Spinal cord (tissue), 10 donors: ENCODE results near the gene OR2A42. TPM values are rescaled to one million over a fixed set of nuclear protein-coding genes. Genes with fewer than 3 reads are reported as not detected.
"Not testable (repeated sequence)": the region's sequence is repeated elsewhere in the genome, so short reads cannot be mapped to it uniquely, and the experiment has no call there.

ENCODE experiments used
- DNase-seq, 6 donors: peaks; one replicate each; pipeline versions ENCODE4 v3.0.0 to v3.0.0-alpha.2; 2013 to 2015; ENCODE audit warnings: low spot score in 6 of 6, low read depth in 4 of 6
- H3K27ac ChIP-seq: one replicate; pipeline ENCODE4 v1.5.1; 2013; ENCODE audit warnings: low read depth, low read length, control low read depth
- H3K27me3 ChIP-seq: one replicate; pipeline ENCODE4 v1.6.1; 2013; ENCODE audit warnings: low read length; ENCODE audit not compliant: control insufficient read depth, insufficient read depth
- H3K36me3 ChIP-seq: one replicate; pipeline ENCODE4 v1.6.1; 2013; ENCODE audit warnings: low read length; ENCODE audit not compliant: control insufficient read depth, insufficient read depth
- H3K4me1 ChIP-seq: one replicate; pipeline ENCODE4 v1.6.1; 2013; ENCODE audit warnings: low read length; ENCODE audit not compliant: control insufficient read depth, insufficient read depth
- H3K4me3 ChIP-seq: one replicate; pipeline ENCODE4 v1.5.1; 2013; ENCODE audit warnings: low read depth, low read length, control low read depth
- H3K9me3 ChIP-seq: one replicate; pipeline ENCODE4 v1.6.1; 2013; ENCODE audit warnings: low read length; ENCODE audit not compliant: control insufficient read depth, insufficient read depth
- WGBS: methylation state at CpG from one replicate; pipeline ENCODE4 v1.1.5; 2013; ENCODE audit warnings: missing lambda C conversion rate; ENCODE audit not compliant: insufficient coverage; 5-methylcytosine and 5-hydroxymethylcytosine counted together
- polyA plus RNA-seq, 2 donors: library from polyadenylated mRNA; unstranded; fragments of 120-200 nt; gene quantifications; one replicate each; pipeline ENCODE4 v1.2.1, GENCODE V29; 2013; ENCODE audit not compliant: insufficient read length in 2 of 2
- total RNA-seq, 2 donors: library from RNA; depleted of rRNA in 1 of 2; stranded (reverse); fragments of 120-200 nt in 1 of 2; fragments of >200 nt in 1 of 2; gene quantifications; one replicate each; pipeline versions ENCODE4 v1.2.3 to v1.2.4, GENCODE V29; 2013 to 2014
- donor health status: healthy.

OR2A42 gene
- total and polyA plus RNA-seq, 4 donors, result 0.06 to 0.45 (median 0.11) TPM

DNA sequence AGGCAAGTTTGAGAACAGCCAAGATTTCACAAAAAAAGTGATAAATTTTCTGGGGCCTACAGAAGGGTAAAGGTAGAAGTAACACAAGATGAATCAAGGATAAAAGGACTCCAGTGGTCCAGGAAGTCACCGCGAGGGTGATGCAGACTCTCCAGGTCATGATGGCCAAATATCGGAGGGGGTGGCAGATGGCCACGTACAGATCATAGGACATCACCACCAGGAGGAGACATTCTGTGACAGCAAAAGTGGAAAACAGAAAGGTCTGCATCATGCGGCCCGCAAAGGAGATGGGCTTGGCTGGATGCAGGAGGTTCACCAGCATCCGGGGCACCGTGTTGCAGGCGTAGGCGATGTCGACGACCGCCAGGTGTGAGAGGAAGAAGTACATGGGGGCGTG is 19.7 kb upstream of the OR2A42 start:
- no CpG with 5 or more reads among the region's 14 CpGs for WGBS
- H3K36me3 ChIP-seq, DNase-seq, H3K27ac ChIP-seq, H3K4me3 ChIP-seq, H3K4me1 ChIP-seq, H3K9me3 ChIP-seq, H3K27me3 ChIP-seq: not testable (repeated sequence)

DNA sequence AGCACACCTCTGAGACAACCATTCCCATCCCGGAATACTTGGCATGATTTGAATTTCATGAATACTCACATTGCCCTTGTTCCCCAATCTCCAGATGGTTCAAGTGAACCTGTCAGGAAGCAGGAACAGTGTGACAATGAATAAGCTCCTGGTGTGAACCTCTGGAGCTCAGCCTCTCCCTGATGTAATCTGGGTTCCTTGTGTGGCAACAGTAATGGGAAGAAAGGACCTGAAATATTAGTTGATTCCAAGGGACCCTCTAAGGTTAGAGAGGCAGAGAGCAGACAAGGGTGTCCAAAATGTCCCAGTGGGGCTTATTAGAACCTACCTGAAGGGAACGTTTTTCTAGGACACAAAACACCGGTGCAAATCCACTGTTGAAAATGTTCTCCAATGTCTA is 16.7 kb upstream of the OR2A42 start:
- no peaks in the 10 kb centered on the region for H3K27me3 ChIP-seq
- peak in 1 of 6 donors; percentile 36 for DNase-seq

DNA sequence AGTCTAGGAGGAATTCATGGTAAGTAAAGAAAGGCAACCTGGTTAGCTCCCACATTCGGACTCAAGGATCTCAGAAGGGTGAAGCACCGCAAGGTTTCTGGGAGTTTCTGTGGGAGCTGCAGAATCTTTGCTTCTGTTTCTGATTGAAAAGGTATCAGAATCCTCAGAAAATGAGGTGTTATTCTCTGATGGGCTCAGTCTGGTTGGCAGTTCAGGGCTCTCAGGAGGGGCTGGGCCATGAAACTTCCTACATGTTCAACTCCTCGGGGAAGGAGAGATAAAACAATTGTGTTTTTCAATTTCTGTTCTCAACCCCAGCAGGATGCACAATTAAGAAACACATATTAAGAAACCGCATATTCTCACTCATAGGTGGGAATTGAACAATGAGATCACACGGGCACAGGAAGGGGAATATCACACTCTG is 16.1 kb upstream of the OR2A42 start:
- WGBS, result 100% methylated on average over 2 of the region's 5 CpGs
- Histone ChIP-seq H3K4me1 (no peaks in the 10 kb centered on the region), H3K36me3 (no peaks in the 10 kb centered on the region), H3K27me3 (no peaks in the 10 kb centered on the region), H3K27ac (no peak overlapping the region), H3K4me3 (no peak overlapping the region), H3K9me3 (no peaks in the 10 kb centered on the region)
- DNase-seq, result peak in 1 of 6 donors; percentile 64

More for the DNA sequence above, 16.7 kb upstream of the OR2A42 start:
- Histone ChIP-seq H3K4me1 (no peaks in the 10 kb centered on the region), H3K4me3 (no peak overlapping the region), H3K9me3 (no peaks in the 10 kb centered on the region), H3K27ac (no peak overlapping the region), H3K36me3 (no peaks in the 10 kb centered on the region)
- WGBS, result 75% methylated on average over 1 of the region's 3 CpGs

DNA sequence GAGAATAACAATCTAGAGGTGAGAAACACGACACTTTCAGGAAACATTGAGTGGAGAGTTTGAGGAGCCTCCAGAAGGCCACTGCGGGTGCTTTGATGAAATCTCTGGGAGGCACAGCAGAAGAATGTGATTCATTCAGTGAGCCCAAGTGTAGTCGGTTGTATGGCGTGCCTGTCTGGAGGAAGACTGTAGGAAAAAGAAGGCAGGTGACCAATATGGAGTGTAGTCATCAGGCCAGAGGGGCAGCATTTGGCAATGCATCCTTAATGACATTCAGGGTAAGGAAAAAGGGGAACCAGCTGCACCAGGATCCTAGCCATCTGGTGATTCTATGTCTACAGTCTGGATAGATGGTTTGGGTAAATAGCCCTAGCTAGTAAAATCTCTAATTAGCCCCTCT is 12.9 kb upstream of the OR2A42 start:
- not testable (repeated sequence) for H3K9me3 ChIP-seq, H3K27me3 ChIP-seq, H3K4me3 ChIP-seq, H3K27ac ChIP-seq, DNase-seq, H3K36me3 ChIP-seq, H3K4me1 ChIP-seq
- WGBS, result no CpG with 5 or more reads among the region's 4 CpGs

DNA sequence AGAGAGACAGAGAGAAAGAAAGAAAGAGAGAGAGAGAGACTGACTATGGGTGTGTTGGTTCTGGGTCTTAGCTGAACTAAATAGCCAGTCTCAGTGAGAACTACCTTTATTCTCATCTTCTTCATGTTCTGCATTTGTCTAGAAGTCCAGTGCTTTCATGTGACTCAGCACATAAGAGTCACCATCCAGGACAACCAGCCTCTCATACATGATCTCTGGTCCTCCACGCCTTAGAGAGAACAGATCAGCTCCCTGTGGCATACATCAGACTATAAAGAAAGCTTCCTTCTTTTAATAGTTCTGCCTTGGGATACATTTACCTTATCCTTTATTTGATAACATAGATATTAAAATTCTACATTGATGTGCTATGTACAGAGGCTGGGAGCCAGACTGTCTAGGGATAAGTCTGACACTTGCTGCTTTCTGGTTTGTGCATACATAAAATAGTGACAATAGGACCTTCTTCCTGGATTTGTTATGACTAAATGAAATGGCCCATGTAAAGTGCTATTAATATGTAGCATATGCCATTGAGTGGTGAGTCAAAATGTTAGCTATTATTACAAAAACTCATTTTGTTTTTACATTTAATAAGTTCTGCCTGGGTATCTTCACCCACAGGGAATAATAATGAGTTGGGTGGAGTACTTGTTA is 8.4 kb upstream of the OR2A42 start:
- H3K4me3 ChIP-seq, H3K9me3 ChIP-seq, H3K27me3 ChIP-seq, H3K36me3 ChIP-seq, H3K27ac ChIP-seq, H3K4me1 ChIP-seq, DNase-seq: not testable (repeated sequence)
- no CpG with 5 or more reads among the region's 1 CpG for WGBS

DNA sequence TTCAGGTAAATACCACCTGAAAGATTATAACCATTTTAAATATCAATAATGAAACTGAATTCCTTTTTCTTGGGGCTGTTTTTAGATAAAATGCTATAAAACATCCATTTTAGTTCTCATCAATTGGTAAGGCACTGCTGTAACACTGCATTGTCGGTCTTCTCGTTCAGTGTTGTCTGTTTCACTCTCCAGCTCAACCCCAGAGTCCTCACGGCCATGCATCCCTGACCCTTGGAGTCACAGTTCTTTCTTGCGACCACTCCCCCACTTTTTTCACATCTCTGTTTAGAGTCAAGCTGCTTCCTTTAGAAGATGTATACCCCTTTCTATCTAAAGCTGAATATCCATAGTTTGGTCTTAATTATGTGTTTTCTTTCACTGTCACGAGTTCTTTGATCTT is 7.6 kb upstream of the OR2A42 start:
- DNase-seq, H3K27ac ChIP-seq, H3K4me3 ChIP-seq, H3K4me1 ChIP-seq, H3K9me3 ChIP-seq, H3K27me3 ChIP-seq, H3K36me3 ChIP-seq: not testable (repeated sequence)
- WGBS, result no CpG with 5 or more reads among the region's 5 CpGs

DNA sequence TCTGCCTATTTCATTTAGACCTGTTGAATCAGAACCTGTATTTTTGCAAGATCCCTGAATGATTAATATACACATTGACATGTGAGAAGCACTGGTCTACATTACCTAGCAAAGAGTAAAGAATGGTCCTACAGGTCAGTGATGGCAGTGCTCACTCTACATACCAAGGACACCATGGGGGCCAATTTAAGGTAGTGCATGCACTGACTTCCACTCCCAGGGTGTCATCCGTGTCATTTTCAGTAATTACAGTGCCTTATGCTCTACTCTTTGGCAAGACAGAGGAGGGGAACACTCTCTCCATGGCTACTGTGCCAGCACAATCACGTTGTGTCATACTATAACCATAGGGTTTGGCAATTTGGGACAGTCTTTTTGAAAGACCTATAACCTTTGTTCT is 6.0 kb upstream of the OR2A42 start:
- not testable (repeated sequence) for DNase-seq, H3K27ac ChIP-seq, H3K27me3 ChIP-seq, H3K9me3 ChIP-seq, H3K4me3 ChIP-seq, H3K4me1 ChIP-seq, H3K36me3 ChIP-seq
- WGBS, result no CpG with 5 or more reads among the region's 2 CpGs

DNA sequence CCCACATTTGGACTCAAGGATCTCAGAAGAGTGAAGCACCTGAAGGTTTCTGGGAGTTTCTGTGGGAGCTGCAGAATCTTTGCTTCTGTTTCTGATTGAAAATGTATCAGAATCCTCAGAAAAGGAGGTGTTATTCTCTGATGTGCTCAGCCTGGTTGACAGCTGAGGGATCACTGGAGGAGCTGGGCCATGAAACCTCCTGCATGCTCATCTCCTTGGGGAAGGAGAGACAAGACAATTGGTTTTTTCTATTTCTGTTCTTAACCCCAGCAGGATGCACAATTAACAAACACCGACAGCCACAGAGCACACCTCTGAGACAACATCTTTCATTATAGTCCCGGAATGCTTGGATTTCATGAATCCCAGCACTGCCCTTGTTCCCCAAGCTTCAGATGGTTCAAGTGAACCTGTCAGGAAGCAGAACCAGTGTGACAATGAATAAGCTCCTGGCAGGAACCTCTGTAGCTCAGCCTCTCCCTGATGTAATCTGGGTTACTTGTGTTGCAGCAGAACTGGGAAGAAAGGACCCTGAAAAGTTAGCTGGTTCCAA is 799 bp downstream of the OR2A42 start:
- H3K9me3 ChIP-seq, H3K27ac ChIP-seq, H3K4me1 ChIP-seq, H3K4me3 ChIP-seq, H3K36me3 ChIP-seq, H3K27me3 ChIP-seq: not testable (repeated sequence)
- 40% methylated on average over 1 of the region's 2 CpGs for WGBS
- DNase-seq, result peak in 1 of 6 donors; percentile 17

DNA sequence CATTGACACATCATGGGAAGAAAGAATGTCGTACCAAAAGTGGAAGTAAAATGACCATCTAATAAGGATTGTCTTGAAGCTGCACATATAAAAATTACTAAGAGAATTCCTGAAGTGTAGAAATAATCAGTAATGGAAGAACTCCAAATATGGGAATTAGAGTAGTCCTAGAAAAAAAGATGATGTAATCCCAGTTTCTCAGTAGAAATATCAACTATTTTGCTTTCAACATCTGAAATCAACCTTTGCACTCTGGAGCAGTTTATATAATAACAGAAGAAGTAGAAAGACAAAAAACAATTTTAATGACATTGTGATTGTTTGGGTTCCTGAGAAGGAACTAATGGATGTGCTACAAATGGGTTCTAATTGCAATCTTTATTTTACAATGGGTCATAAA is 6.4 kb downstream of the OR2A42 start:
- H3K36me3 ChIP-seq, H3K27ac ChIP-seq, H3K27me3 ChIP-seq, H3K4me3 ChIP-seq, DNase-seq, H3K9me3 ChIP-seq, H3K4me1 ChIP-seq: not testable (repeated sequence)
- no CpG with 5 or more reads among the region's 1 CpG for WGBS

DNA sequence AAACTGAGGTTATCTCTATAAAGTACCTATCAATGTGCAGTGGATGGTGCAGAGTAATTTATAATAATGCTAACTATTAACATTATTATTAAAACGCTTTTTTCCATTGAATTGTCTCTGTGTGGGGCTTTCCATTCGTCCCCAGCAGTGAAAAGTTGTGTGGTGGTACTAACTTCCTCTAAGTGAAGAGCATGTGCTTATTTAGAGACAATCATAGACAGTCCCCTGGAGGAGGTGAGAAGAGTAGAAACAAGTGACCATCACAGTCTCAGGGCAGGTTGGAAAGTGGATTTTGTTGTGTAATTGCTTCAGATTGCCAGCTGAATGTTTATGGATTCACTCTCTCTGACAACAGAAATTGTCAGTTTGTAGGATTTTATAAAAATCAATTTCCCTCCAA is 8.4 kb downstream of the OR2A42 start:
- not testable (repeated sequence) for H3K4me3 ChIP-seq, H3K27me3 ChIP-seq, H3K27ac ChIP-seq, H3K4me1 ChIP-seq, DNase-seq, H3K36me3 ChIP-seq, H3K9me3 ChIP-seq
- WGBS, result no CpG with 5 or more reads among the region's 2 CpGs
